ENCODE data around the gene ITIH5.

DNA sequence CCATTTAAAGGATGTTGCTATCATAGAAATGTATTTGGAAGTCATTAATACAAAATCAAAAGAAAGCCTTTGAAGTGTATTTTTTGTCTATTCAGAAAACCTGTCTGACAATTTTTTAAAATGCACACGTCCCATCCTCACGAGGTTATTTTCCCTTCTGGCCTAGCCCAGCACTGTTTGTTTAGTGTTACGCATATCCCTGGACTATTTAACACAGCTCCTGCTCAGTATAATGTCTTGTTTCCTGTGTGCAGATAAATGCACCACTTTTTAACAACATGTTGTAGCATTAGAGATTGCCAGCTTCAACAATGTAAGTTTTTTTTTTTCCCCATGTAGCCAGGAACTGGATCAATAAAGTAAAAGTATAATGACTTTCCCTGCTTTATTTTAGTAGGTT lies 153.3 kb downstream of the ITIH5 start:
- TF ChIP-seq, protein P1, sequence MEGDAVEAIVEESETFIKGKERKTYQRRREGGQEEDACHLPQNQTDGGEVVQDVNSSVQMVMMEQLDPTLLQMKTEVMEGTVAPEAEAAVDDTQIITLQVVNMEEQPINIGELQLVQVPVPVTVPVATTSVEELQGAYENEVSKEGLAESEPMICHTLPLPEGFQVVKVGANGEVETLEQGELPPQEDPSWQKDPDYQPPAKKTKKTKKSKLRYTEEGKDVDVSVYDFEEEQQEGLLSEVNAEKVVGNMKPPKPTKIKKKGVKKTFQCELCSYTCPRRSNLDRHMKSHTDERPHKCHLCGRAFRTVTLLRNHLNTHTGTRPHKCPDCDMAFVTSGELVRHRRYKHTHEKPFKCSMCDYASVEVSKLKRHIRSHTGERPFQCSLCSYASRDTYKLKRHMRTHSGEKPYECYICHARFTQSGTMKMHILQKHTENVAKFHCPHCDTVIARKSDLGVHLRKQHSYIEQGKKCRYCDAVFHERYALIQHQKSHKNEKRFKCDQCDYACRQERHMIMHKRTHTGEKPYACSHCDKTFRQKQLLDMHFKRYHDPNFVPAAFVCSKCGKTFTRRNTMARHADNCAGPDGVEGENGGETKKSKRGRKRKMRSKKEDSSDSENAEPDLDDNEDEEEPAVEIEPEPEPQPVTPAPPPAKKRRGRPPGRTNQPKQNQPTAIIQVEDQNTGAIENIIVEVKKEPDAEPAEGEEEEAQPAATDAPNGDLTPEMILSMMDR (IDR thresholded peaks at IDR 0.05; ENCODE audit: low read length): no peak
- no peak for TF ChIP-seq EZH2 (optimal IDR thresholded peaks at IDR 0.05; ENCODE audit: low read depth, low read length)
- TF ChIP-seq EZH2phosphoT487 (IDR thresholded peaks at IDR 0.05; ENCODE audit: low read length): no peak

All from MM.1S (cell line).